ENCODE results near the gene PPP2R2C. TPM values are rescaled to one million over a fixed set of nuclear protein-coding genes. Genes with fewer than 3 reads are reported as not detected.

Gene PPP2R2C
- total RNA-seq, 1 experiment from 2014 or later: not detected

- TF ChIP-seq CTCF (IDR thresholded peaks at IDR 0.05; ENCODE audit: insufficient read depth in 1 of 2, low read depth in 1 of 2, low read length in 1 of 2, severe bottlenecking in 1 of 2, unreplicated experiment in 1 of 2): no peak
- H3K36me3 Mint-ChIP-seq (ENCODE audit: insufficient read depth, unreplicated experiment): no peaks in the 10 kb centered on the region
- Histone ChIP-seq H3K4me3 (ENCODE audit: low read depth, low read length) (no peak overlapping the region), H3K27me3 (replicated peaks; ENCODE audit: control insufficient read depth, insufficient read depth, low read length) (no peaks in the 10 kb centered on the region), H3K9me3 (no peaks in the 10 kb centered on the region), H3K4me1 (no peaks in the 10 kb centered on the region), H3K36me3 (ENCODE audit: control insufficient read depth, insufficient read depth, low read length) (no peaks in the 10 kb centered on the region)
- no peaks in the 10 kb centered on the region for H3K4me1 Mint-ChIP-seq (ENCODE audit: low read depth, unreplicated experiment)
- intact Hi-C loops (cut with micrococcal nuclease; ENCODE audit: unreplicated experiment): no loop called here
- CTCF ChIA-PET: no interaction called here
- POLR2A ChIA-PET: no interaction called here
- H3K27me3 Mint-ChIP-seq (ENCODE audit: insufficient read depth, unreplicated experiment): peaks cover 21% of the 10 kb centered on the region
- no peak for DNase-seq
- H3K4me3 Mint-ChIP-seq (ENCODE audit: unreplicated experiment): no peak overlapping the region
- no TSS peak for BruUV-seq (replicated peaks)
- H3K27ac Mint-ChIP-seq (ENCODE audit: unreplicated experiment): no peak overlapping the region
- no peaks in the 10 kb centered on the region for H3K9me3 Mint-ChIP-seq (ENCODE audit: unreplicated experiment)
Observed at GRCh38 chr4:6461301-6462165, 10.9 kb downstream of the PPP2R2C start.

- BruUV-seq (replicated peaks): no TSS peak
- no peak for TF ChIP-seq CTCF (IDR thresholded peaks at IDR 0.05; ENCODE audit: insufficient read depth in 1 of 2, low read depth in 1 of 2, low read length in 1 of 2, severe bottlenecking in 1 of 2, unreplicated experiment in 1 of 2)
- Histone ChIP-seq H3K9me3 (no peaks in the 10 kb centered on the region), H3K27me3 (replicated peaks; ENCODE audit: control insufficient read depth, insufficient read depth, low read length) (no peaks in the 10 kb centered on the region), H3K36me3 (ENCODE audit: control insufficient read depth, insufficient read depth, low read length) (no peaks in the 10 kb centered on the region), H3K4me1 (no peaks in the 10 kb centered on the region), H3K4me3 (ENCODE audit: low read depth, low read length) (no peak overlapping the region)
- Mint-ChIP-seq H3K27me3 (ENCODE audit: insufficient read depth, unreplicated experiment) (peaks cover 16% of the 10 kb centered on the region), H3K4me1 (ENCODE audit: low read depth, unreplicated experiment) (no peaks in the 10 kb centered on the region), H3K4me3 (ENCODE audit: unreplicated experiment) (no peak overlapping the region), H3K36me3 (ENCODE audit: insufficient read depth, unreplicated experiment) (no peaks in the 10 kb centered on the region), H3K9me3 (ENCODE audit: unreplicated experiment) (no peaks in the 10 kb centered on the region), H3K27ac (ENCODE audit: unreplicated experiment) (no peak overlapping the region)
- CTCF ChIA-PET: no interaction called here
- intact Hi-C loops (cut with micrococcal nuclease; ENCODE audit: unreplicated experiment): no loop called here
- DNase-seq: no peak
- POLR2A ChIA-PET: interaction anchor here (0.6 kb wide), 1 partner anchor 511 kb away, joined by 7 read pairs; no protein-coding TSS in a partner anchor
Observed at GRCh38 chr4:6460876-6461275, 11.5 kb downstream of the PPP2R2C start.

- Mint-ChIP-seq H3K27ac (ENCODE audit: unreplicated experiment) (no peak overlapping the region), H3K27me3 (ENCODE audit: insufficient read depth, unreplicated experiment) (peaks cover 34% of the 10 kb centered on the region), H3K36me3 (ENCODE audit: insufficient read depth, unreplicated experiment) (no peaks in the 10 kb centered on the region), H3K4me3 (ENCODE audit: unreplicated experiment) (no peak overlapping the region), H3K9me3 (ENCODE audit: unreplicated experiment) (no peaks in the 10 kb centered on the region), H3K4me1 (ENCODE audit: low read depth, unreplicated experiment) (no peaks in the 10 kb centered on the region)
- no peaks in the 10 kb centered on the region for H3K4me1 ChIP-seq
- intact Hi-C loops (cut with micrococcal nuclease; ENCODE audit: unreplicated experiment): no loop called here
- no peaks in the 10 kb centered on the region for H3K36me3 ChIP-seq (ENCODE audit: control insufficient read depth, insufficient read depth, low read length)
- no peak for DNase-seq
- POLR2A ChIA-PET: no interaction called here
- no peaks in the 10 kb centered on the region for H3K9me3 ChIP-seq
- H3K4me3 ChIP-seq (ENCODE audit: low read depth, low read length): no peak overlapping the region
- TF ChIP-seq CTCF (IDR thresholded peaks at IDR 0.05; ENCODE audit: insufficient read depth in 1 of 2, low read depth in 1 of 2, low read length in 1 of 2, severe bottlenecking in 1 of 2, unreplicated experiment in 1 of 2): no peak
- no peaks in the 10 kb centered on the region; the same call in 1 of the 2 replicates for H3K27me3 ChIP-seq (replicated peaks; ENCODE audit: control insufficient read depth, insufficient read depth, low read length)
- CTCF ChIA-PET: no interaction called here
- no TSS peak for BruUV-seq (replicated peaks)
Observed at GRCh38 chr4:6458528-6458927, 13.9 kb downstream of the PPP2R2C start.
